Ishikawa (cell line): ENCODE data around the gene NRXN3.

ENCODE experiments used
- CEBPB ChIP-seq: IDR thresholded peaks from 2 replicates; pipeline ENCODE4 v1.6.1; 2012
- CREB1 ChIP-seq: IDR thresholded peaks from 2 replicates; pipeline ENCODE4 v1.6.1; 2012; ENCODE audit warnings: low read depth
- EGR1 ChIP-seq: IDR thresholded peaks from 2 replicates; pipeline ENCODE4 v1.6.1; 2012
- EP300 ChIP-seq: IDR thresholded peaks from 2 replicates; pipeline ENCODE4 v1.6.1; 2012; ENCODE audit warnings: borderline replicate concordance
- FOXM1 ChIP-seq: IDR thresholded peaks from 2 replicates; pipeline ENCODE4 v1.6.1; 2012; ENCODE audit warnings: low read depth, borderline replicate concordance
- MAX ChIP-seq: IDR thresholded peaks from 2 replicates; pipeline ENCODE4 v1.6.1; 2012
- NFIC ChIP-seq: IDR thresholded peaks from 2 replicates; pipeline ENCODE4 v1.6.1; 2012
- RAD21 ChIP-seq: IDR thresholded peaks from 2 replicates; pipeline ENCODE4 v1.6.1; 2012; ENCODE audit warnings: low read depth
- REST ChIP-seq: IDR thresholded peaks from 2 replicates; pipeline ENCODE4 v1.6.1; 2012; ENCODE audit warnings: low read depth, mild to moderate bottlenecking
- TAF1 ChIP-seq: IDR thresholded peaks from 2 replicates; pipeline ENCODE4 v1.6.1; 2012; ENCODE audit warnings: low read depth, mild to moderate bottlenecking
- TCF12 ChIP-seq: IDR thresholded peaks from 2 replicates; pipeline ENCODE4 v1.6.1; 2012; ENCODE audit warnings: low read depth
- ZBTB7A ChIP-seq: IDR thresholded peaks from 2 replicates; pipeline ENCODE4 v1.6.1; 2012; ENCODE audit warnings: low read depth
- TF ChIP-seq, protein P1 (sequence below): IDR thresholded peaks from 2 replicates; pipeline ENCODE4 v1.6.1; 2012

- TF ChIP-seq CEBPB (no peak), ZBTB7A (no peak), EP300 (no peak), MAX (no peak), REST (no peak), NFIC (no peak), TAF1 (no peak), FOXM1 (no peak), RAD21 (no peak), EGR1 (no peak), TCF12 (no peak), CREB1 (no peak)
- TF ChIP-seq, protein P1, sequence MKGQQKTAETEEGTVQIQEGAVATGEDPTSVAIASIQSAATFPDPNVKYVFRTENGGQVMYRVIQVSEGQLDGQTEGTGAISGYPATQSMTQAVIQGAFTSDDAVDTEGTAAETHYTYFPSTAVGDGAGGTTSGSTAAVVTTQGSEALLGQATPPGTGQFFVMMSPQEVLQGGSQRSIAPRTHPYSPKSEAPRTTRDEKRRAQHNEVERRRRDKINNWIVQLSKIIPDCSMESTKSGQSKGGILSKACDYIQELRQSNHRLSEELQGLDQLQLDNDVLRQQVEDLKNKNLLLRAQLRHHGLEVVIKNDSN: no peak
Measured at GRCh38 chr14:78534141-78534540, 364.0 kb downstream of the NRXN3 start.
